DMS79 treated with DMSO at 0.1 percent for 48 hours (cell line): ENCODE measurements around the gene MGMT.

Source experiments
- DNase-seq: peaks from one replicate; lab custom pipeline; 2025; lab: John Stamatoyannopoulos, UW

The MGMT gene

GRCh38 chr10:129455625-129456024 lies 11.4 kb upstream of the MGMT start:
- no peak for DNase-seq

DNA sequence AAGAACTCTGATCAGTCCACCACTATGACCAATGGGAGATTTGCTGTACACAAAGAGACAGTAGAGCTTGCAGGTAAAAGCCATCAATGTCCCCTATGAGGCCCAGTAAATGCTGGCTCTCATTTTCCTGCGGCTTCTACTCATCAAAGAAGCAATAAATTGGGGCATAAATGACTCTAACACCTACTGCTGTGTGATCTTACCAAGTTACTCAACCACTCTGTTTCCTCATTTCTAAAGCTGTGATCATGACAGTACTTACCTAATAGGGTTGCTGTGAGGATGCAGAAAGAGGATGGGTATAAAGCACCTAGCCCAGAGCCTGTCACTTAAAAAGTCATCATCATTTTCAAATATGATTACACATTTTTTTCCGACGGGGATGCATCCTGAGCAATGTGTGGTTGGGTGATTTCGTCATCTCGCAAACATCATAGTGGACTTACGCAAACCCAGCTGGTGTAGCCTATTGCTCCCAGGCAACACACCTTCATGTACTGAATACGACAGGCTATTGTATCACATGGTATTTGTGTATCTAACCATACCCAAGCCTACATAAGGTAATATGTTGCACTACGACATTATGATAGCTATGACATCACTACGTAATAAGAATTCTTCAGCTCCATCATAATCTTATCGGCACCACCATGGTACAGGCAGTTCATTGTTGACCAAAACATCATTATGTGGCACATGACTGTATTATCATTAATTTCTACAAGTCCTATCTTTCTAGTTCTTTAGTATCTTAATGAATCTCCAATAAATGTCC lies 7.1 kb upstream of the MGMT start:
- DNase-seq, result no peak

DNA sequence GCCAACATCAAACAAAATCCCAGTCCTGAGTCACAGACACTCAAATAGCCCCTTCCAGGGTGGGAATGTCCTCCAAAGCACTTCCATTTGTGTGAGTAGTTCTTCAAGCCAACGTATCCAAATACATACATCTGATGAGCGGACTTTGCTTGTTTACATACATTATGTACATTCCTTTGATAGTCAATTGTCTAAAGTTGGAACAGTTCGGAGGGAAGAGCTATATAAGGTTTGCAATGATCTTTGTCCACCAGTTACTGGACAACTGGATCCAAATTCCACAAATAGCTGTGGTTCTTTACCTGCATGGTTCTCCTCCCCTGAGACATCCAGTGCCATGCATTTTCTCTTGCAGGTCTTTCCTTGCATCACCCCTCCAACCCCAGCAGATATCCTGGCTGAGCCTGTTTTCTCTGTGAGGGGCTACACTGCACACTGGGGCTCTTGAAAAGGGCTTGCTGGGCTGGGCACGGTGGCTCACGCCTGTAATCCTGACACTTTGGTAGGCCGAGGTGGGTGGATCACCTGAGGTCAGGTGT lies 4.7 kb upstream of the MGMT start:
- no peak for DNase-seq

DNA sequence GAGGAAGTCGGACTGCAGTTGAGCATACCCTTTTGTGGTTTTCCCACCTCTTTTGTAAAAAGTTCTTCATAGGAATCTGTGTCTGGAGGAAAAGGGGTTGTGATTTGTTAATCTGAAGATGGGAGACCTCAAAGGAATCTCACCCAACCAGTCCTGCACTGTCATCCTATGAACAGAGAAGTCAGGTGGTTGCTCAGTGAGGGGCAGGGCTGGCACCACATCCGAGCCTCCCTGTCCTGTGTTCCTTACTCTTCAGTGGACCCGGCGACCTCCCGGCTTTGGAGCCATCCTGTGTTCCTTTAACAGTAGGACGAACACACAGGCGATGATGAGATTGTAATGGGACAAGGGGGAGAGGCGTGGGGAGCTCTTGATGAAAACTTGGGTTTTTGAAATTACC lies 2.8 kb upstream of the MGMT start:
- no peak for DNase-seq

DNA sequence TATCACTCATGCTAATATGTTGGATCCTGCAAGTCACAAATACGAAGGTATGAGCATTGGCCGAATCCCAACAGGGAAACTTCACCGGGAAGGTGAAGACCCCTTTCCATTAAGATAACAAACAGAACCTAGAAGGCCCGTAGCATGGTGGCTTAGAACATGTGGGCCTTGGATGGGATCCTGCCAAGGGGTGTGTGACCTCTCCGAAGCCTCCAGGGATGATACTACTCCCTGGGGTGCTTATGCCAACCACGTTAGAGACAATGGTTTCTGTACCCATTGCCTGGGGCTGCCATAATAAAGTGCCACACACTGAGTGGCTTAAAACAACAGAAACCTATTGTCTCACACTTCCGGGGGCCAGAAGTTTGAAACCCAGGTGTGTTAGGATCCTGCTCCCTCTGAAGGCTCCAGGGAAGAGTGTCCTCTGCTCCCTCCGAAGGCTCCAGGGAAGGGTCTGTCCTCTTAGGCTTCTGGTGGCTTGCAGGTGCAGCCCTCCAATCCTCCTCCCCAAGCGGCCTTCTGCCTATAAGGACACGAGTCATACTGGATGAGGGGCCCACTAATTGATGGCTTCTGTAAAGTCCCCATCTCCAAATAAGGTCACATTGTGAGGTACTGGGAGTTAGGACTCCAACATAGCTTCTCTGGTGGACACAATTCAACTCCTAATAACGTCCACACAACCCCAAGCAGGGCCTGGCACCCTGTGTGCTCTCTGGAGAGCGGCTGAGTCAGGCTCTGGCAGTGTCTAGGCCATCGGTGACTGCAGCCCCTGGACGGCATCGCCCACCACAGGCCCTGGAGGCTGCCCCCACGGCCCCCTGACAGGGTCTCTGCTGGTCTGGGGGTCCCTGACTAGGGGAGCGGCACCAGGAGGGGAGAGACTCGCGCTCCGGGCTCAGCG lies 992 bp upstream of the MGMT start:
- DNase-seq, result no peak

DNA sequence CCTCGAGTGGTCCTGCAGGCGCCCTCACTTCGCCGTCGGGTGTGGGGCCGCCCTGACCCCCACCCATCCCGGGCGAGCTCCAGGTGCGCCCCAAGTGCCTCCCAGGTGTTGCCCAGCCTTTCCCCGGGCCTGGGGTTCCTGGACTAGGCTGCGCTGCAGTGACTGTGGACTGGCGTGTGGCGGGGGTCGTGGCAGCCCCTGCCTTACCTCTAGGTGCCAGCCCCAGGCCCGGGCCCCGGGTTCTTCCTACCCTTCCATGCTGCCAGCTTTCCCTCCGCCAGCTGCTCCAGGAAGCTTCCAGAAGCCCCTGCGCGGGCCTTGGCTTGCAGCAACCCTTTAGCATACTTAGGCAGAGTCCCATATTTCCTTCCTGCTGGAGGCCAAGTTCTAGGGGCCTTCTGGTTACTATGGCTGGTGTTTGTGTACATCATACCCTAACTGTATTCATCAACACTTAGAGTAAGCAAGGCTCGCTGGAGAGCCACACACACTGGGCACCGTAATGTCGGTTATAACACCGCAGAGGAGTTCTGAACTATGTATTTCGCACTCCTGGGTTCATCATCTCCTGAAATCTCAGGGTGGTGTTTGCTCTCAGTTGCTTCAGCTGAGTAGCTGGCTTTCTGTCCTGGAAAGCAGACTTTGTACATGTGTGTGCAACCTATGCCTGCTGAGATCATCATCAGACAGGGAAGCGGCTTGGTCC lies 471 bp downstream of the MGMT start:
- no peak for DNase-seq

- no peak for DNase-seq
Observed at GRCh38 chr10:129468187-129468586, 1.1 kb downstream of the MGMT start.

DNA sequence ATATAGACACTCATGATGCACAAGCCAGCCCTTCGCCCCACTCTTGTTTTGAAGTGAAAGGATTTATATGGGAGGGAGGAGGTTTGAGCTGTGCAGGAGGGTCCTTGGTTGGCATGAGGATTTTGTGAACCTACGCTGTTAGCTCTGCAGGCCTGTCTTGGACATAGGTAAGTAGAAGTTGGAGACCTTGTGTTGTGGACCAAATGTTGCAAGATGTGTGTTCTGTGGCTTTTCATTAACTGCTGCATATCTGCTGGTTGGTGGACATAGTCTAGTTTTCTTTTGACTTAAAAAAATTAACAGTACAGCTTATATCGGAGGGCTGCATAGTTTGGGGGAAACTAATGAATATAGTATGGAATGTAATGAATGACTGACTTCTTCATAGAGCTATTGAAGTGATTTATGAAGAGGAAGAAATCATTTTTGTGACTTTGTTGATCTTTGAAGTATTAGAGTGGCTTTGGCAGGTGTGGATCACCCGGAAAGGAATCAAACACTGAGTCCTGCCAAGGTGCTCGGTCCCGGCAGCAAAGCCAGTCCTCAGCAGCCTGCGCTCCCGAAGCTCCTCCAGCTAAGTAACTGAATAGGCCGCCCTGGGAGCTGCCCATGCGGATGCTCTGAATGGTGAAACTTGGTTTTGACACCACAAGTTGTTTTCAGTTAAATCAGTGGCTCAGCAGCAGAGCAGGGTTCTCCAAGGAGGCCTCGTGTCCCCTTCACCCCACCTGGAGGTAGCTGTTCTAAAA lies 3.2 kb downstream of the MGMT start:
- DNase-seq, result no peak

DNA sequence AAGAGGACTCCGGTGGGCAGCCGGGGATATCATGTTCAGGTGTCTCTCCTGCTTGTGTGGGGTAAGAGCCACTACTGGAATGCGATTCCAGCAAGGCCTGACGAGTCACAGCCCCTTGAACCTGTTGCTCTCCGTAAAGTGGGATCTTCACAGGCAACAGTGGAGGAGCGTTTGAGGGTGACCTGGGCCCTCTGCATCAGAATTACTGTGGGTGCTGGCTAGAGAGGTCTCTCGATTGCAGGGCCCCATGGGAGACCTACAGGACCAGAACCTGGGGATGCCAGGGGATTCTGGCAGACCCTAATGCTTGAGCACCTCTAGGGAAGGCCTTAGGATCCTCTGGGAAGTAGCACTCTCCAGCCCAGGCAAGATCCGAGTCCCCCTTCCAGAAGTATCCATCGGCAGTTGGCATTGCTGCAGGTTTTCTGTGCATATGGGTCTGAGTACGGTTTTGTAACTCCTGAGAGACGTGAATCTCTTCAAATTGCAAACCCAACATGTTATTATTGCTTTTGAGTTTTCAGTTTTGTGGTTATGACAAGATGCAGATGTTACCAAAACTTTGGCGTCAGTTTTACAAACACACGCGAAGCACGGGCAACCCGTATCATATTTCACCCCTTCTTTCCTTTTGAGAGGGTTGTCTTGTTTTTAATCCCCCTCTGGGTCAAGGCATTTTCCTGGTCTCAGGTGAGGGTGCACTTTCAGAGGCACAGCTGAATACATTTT lies 4.6 kb downstream of the MGMT start:
- no peak for DNase-seq

DNA sequence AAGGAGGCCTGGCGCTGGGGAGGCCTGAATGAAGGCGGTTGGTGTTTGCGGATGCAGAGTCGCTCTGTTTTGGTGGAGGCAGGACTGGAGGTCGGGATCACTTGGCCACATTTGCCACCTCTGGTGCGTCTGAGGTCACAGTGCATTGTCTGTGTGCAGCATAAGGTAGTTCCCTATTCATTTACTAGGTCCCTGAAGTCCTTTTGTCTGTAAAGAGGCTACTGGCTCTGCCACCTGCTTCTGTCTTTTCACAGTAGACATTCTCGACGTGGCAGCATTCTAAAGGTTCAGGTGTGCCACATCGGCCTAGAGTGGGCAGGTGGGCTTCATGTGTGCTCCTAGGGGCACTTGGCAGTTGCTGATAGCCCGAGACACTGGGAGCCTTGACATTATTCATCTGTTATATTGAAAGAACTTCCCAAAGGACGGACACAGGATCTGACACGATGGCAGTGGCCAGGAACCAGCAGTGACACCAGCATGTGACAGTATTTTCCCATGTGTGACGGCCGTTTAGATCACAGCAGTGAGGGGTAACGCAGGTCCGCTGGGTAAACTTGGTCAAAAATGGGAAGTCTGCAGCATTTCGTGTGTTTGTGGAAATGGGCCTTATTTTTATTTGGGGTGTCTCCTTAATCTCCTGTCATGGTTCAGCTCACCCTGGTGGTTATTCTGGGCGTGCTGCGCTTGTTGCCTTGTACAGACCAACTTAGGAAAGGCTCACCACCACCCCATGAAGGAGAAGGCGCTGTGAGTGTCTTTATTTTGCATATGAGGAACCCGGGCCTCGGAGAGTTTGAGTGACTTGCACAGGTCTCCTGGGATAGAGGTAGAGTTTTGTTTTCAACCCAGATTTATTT lies 5.9 kb downstream of the MGMT start:
- DNase-seq, result no peak

DNA sequence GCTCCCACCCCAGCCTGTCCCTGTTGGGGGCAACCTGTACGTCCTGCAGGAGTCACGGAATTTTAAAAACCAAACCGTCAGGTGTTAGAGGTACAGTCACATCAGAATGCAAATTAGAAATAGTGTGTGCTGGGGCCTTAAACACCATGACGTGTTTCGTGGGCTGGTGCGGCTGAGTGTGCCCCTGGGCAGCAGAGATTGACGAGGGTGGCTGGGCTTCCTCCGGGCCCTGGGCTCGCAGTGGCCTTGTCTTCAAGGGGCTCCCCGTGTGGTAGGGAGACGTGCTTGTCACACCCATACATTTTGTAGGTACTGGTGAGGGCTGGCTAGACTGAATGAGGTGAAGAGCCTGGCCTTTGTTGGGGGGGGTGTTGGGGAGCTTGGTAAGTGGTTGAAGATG lies 7.6 kb downstream of the MGMT start:
- DNase-seq, result no peak

- no peak for DNase-seq
Observed at GRCh38 chr10:129476431-129476830, 9.4 kb downstream of the MGMT start.

DNA sequence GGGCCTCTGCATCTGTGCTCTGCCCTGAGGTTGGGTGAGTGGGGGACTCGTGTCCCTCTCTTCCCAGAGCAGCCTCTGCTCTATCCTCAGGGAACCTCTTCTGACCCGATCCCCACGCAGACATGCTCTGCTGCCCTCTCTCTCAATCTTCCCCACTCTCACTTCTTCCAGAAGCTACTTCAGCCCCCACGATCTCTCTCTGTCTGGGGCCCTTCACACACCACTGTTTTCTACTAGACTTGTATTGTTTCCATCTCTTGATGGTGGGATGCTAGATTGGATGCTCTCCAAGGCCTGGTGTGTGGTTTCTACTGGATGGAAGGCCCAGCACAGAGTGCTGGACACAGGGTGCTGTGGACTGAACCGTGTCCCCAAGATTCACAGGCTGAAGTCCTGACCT lies 10.0 kb downstream of the MGMT start:
- DNase-seq, result no peak

DNA sequence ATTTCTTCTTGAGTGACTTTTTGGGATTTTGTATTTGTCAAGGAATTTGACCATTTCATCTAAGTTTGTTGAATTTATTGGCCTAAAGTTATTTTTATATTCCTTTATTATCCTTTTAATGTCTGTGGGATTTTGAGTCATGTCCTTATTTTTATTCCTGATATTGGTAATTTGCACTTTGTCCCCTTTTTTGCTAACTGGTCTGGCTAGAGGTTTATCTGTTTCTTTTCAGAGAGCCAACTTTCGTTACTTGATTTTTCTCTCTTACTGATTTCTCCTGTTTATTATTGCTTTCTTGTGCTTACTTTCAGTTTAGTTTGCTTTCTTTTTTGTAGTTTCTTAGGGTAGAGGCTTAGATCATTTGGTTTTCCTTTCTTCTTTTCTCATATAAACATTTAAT lies 14.6 kb downstream of the MGMT start:
- no peak for DNase-seq

- no peak for DNase-seq
Observed at GRCh38 chr10:129483430-129484010, 16.5 kb downstream of the MGMT start.

GRCh38 chr10:129486805-129487204 lies 19.8 kb downstream of the MGMT start:
- DNase-seq, result no peak

DNA sequence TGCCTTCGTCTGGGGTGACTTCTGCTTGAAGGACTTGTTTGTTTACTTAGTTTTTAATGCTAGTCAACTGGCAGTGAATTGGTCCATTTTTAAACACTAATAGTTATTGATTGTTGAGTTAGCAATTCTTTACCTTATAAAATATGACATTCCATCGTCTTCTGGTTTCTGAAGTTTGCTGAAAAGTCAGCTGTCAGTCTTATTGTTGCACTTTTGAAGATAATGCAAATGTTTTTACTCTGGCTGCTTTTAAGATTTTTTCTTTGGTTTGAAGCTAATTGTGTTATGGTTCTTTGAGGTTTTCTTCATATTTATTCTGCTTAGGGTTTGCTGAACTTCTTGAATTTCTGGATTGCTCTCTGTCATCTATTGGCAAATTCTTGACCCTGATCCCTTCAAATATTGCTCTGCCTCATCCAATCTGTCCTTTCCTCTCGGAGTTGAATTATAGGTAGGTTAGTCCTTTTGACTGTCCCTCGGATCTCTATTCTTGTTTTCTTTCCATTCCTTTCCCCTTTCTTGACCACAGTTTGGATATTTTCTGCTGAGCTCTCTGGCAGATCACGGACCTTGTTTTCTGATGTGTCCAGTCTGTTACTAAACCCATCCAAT lies 24.2 kb downstream of the MGMT start:
- DNase-seq, result no peak

DNA sequence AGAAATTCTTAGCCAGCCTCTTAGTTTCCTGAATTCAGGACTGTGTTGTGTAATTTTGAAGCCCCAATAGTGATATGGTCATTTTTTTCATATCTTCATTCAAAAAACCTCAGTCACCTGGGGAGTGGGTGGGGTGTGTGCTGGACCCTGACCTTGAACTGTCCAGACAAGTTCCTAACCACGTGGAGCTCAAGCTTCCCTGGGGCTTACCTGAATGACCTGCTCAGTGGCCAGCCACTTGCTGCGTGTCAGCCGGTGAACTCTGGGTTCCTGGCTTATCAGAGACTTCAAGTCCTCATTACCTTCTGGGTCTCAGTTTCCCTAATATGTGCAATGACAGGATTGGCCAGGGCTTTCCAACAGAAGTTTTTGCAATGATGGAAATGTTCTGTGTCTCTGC lies 27.1 kb downstream of the MGMT start:
- DNase-seq, result no peak

- DNase-seq, result no peak
Observed at GRCh38 chr10:129494740-129495139, 27.7 kb downstream of the MGMT start.
